HG03060 (cell line): ENCODE results near the gene CIDEB.

ENCODE experiments used
- ATAC-seq: cut with Tn5 transposase; IDR thresholded peaks from one replicate; pipeline ENCODE4 v1.9.1; 2021; ENCODE audit warnings: low read depth, moderate number of reproducible peaks; ENCODE audit not compliant: unreplicated experiment

The CIDEB gene

DNA sequence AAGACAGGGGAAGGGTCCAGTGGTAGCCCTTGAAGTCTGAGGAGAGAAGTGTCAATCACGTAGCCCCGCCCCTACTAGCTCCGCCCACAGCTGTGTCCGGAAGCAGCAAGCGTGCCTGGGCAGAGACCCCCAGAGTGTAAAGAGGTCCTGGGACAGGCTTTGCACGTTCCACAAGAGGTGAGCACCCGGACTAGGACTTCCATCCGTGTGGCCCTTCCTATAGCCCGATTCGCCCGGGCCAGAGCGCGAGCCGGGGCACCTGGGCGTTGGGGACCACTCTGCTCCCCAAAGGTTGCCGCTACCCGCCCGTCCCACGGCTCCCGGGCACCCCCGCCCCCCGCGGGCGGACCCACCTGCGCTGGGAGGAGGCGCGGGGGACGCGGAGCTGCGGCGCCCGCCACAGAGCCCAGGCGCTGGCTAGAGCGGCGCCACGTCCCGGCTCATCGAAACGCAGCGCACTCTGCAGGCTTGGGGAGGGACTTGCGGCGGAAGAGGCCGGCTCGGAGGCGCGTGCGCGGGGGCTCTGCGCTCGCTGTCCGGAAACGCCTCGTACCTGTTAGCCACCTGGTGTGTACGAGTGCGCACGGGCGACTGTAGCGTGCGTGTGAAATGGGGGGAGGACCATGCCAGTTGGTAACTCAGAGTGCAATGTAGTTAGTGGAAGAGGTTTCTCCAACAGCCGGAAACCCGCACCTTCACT is 36.5 kb downstream of the CIDEB start, which contains the start of gene RABGGTA:
Gene RABGGTA, minus strand, starts transcription at position 464 of the 700 bp plus-strand sequence. CDS start 482 bp downstream, outside the sequence.
- peak; percentile 45 for ATAC-seq

DNA sequence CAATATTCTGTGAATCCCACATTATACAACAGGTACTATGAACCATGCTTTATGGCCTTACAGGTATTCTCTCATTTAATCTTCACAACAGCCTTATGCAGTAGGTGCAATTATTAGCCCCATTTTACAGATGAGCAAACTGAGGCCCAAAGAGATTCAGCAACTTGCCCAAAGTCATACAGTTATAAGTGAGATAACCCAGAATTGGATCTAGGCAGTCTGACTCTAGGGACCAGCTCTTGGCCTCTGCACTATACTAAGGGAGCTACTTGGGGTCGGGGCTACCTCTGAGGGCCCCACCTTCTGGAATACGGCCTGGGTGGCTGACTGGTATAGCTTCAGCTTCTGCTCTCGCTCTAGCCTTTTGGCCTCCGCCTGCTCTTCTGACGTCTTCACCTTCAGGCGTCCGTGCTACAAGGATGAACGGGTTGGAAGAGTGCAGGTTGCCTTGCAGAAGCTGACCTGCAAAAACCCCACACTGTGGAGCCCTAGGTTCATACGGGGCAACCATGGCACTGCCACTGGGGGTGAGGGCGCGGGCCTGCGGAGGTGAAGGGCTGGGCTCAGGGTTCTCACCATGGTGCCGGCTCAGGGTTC is 37.1 kb downstream of the CIDEB start:
- ATAC-seq = peak; percentile 0

DNA sequence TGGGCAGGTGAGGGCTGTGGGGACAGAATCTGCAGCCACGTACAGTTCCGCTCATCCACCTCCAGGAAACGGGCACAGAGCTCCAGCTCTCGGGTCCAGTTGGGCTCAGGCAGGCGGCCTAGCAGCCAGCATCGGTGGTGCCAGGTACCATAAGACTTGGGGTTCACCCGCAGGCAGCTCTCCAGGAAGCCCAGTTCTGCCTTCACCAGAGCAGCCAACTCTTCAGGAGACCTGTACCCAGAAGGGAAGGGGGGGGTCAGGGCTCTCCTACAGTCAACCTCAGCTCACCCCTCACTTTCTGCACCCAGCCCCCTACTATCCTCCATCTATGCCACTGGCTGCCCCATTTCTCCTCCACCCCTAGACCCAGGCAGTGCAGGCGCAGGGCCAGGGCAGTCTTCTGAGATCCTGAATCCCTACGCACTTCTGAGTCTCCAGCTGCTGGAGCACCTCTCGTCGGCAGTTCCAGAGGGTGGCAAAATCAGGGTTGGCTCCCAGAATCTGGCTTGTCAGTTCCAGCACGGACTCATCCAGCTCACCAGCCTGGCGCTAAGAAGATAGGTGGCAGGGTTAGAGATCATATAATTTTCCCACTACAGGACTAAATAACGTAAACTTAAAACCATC is 37.8 kb downstream of the CIDEB start:
- ATAC-seq = no peak

GRCh38 chr14:24269368-24269767 is 38.4 kb downstream of the CIDEB start:
- ATAC-seq = no peak

DNA sequence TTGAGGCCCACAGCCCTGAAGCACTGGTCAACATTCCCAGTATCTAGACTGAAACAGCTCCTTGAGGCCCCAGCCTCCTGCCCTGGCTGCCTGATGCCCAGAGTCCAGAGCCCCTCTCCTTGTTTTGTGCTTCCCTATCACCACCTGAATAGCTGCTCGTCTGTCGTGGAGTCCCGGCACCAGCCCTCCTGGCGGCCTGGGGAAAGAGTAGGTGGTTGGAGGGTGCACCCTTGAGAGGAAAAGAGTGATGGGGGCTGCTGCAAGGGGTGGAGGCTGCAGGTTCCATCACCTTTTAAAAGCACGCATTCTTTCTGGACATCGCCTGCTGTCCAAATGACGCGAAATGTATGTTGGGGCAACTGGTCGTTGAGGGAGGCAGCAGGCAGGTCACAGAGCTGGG is 39.6 kb downstream of the CIDEB start:
- ATAC-seq = no peak

- no peak for ATAC-seq
Observed at GRCh38 chr14:24267516-24267915, 40.3 kb downstream of the CIDEB start.

DNA sequence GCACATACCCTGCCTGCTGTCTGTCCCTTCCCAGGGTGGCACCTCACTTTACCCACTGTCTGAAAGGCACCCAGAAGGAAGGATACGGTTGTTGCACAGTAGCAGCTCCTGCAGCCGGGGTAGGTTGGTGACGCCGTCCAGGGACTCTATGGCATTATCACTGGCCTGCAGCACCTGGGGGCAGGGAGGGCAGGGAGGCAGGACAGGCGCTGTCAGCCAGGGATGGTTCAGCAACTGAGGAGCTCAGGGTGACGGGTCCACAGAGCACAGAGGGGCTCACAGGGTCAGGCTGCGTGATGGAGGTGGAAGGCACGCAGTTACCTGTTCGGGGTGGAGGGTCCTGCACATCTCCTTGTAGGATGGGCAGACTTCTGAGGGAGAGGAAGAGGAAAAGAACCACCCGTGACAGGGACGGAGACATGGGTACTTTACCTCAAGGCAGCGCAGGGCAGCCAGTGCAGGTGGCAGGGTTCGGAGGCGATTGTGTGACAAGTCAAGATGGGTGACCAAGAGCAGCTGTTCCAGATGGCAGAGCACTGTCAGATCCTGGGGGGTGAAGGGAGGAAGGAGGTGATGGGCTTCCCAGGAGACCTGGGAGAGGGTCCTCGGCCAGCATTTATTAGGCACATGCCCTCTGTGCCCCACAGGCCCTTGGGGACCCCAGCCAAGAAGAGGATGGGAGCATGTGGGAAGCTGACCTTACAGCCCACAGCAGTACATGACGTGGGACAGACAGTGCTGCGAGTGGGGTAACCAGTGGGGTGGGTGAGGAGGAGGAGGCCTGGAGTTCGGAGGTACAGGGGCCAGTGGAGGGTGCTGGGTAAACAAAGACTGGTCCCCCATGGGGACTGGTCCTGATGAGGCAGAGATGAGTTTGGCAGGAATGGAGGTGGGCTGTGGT is 41.2 kb downstream of the CIDEB start:
- no peak for ATAC-seq

DNA sequence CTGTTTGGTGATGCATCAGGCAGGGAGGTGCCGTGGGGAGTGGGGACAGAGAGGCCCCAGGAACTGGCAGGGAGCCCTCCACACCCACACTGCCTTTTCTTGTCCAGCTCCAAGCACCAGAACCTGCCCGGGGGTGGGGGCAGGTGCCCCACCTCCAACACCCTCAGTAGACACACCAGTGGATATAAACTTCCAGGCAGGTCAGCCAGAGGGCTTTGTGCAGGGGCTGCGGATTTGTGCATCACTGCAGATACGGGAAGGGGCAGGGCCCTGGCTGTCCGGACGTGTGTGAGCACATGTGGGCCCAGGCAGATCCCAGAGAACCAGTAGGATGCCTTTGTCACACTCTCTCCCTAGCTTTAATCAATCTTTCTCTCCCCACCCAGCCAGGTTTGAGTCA is 43.5 kb downstream of the CIDEB start:
- ATAC-seq = no peak

- no peak for ATAC-seq
Observed at GRCh38 chr14:24263848-24264247, 43.9 kb downstream of the CIDEB start.

DNA sequence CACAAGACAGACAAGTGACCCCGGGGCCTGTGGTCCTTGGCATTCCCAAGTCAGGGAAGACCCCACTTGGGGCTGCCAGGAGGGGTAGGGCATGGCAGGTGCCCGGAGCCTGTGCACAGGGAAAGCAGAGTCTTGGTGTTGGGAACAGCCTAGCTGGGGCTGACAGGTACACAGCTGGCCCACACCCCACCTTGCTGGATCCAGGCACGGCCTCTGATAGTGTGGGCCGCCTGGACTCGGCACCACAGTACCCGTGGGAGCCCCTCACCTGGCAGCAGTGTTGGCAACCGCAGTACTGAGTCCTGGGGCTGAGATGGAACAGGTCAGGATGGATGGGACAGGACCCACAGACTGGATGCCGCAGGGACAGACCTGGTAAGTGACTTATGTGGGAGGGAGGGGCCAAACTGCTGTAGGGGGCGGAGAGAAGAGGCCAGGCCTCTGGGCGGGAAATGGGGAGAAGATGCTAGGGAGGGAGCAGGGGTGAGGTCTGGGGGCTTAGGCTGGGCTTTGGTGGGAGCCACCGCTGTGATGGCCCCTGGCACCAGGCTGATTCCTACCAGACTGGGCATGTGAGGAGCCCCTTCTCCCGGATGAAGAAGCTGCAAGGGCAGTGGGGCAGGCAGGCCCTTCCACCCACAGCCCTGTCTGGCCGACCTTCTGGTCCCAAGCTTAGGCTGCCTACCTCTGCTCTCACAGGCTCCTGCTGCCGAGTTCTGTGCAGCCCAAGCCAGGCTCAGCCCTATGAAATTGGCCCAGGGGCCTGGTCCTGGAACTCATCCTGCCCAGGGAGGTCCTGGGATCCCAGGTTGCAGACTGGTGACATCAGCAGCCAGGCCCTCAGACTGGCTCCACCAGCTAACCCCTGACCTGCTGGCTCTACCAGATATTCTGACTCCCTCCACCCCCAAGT is 44.7 kb downstream of the CIDEB start, which contains the start of gene TGM1:
Gene TGM1, minus strand, starts transcription at position 357 of the 913 bp plus-strand sequence. CDS start 825 bp downstream, outside the sequence.
- no peak for ATAC-seq

DNA sequence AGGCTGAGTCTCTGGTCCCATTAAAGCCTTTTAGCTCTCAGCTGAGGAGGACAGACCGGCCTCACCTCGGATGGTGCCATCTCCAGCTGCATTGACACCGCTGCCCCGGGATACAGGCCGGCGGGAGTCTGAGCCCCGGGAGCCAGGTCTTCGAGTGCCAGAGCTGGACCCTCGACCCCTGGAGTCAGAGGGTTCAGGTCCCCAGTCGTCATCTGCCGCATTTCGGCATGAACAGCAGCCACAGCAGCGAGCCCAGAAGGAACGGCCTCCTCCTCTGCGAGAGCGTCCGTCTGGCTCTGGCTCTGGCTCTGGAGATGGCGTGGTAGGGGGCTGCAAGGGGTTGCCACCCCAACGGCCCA is 45.8 kb downstream of the CIDEB start:
- no peak for ATAC-seq

DNA sequence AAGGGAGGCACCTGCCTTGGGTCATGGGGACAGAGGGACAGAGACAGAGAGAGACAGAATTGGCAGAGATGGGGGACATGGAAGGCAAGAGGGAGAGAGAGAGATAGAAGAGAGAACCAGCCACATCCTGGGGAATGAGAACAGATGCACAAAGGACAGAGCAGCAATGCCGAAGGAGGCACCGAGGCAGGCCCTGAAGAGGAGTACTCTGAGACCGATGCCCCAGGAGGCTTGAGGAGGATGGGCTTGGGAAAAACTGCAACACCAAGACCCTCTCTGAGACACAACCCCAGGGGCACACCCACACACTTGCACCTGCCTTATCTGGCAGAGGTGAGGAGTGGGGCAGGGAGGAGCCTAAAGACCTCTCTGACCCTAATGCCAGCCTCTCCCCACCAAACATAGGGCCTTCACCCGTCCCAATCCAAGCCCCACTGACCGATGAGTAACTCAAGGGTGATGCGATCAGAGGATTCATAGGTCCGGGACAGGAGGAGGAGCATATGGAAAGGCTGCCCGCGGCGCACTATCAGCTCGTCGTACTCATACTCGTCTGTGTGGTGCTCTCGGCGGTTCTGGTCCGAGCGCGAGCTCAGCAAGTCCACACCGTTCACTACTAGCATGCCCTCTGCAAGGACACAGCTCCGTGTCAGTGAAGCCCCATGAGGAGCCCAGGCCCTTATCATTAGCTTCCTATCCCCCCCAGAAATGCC is 46.4 kb downstream of the CIDEB start:
- ATAC-seq = no peak

GRCh38 chr14:24260780-24261157 is 47.0 kb downstream of the CIDEB start:
- no peak for ATAC-seq

DNA sequence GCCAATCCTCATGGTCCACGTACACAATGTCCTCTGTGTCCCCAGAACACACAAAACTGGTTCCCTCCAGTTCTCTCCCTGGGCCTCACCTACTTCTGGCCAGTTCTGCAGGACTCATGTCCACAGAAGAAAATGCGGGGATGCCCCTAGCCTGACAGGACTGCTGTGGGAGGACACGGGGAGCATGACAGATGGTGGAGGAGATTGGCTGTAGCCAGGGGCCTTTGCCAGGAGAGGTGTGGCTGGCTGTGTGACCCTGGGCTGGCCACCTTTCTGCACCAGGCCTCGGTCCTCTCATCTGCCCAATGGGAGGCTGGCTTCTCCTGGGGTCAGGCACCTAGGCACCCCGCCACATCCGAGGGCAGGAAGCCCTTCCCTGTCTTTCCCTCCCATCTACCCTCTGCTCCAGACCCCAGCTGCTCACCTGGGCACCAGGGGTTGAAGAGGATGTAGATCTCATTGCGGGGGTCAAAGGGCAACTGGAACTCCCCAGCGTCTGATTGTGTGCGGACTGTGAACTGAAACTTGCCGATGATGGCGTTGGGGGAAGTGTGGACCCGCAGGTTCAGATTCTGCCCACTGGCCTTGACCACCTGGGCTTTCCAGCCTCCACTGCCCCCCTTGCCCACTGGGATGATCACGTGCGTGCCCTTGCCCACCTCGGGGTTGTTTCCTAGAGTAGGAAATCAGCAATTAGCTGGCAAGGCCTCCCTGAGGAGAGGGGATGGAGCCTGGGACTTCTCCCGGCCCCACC is 47.6 kb downstream of the CIDEB start:
- ATAC-seq = no peak

DNA sequence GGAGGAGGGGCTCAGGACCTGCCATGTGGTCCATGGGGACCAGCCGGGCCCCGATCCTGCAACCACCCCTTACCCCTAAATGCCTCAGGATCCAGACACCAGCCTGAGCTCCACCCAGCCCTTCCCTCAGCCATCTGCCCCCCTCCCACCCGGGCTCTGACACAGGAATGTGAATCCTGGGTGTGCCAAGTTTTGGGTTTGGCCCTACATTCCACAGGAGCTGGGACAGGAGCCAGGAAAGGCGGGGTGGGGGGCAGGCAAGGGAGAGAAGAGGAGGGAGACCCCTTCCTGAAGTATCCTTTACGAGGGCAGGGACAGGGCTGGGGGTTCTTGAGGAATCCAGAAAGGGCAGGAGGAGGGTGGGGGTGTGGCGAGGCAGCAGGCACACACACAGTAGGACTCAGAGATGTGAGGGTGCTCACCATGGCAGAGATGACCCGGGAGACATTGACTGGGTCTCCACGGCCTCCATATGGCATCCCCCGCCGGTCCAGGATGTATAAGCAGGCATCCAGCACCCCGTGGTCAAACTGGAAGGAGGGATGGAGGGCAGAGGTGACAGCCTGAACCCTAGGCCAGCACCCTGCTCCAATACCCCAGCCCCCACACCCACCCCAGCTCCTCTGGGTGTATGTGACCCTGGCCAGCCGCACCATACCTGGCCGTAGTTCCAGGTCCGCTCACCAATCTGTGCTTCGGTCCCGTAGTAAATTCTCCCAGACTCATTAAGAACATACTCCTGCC is 48.3 kb downstream of the CIDEB start:
- ATAC-seq = no peak

- no peak for ATAC-seq
Observed at GRCh38 chr14:24258548-24259265, 49.1 kb downstream of the CIDEB start.

- no peak for ATAC-seq
Observed at GRCh38 chr14:24258119-24258518, 49.7 kb downstream of the CIDEB start.
